GM21390 (cell line): ENCODE measurements around the gene IL31.
"Not testable (repeated sequence)": the region's sequence is repeated elsewhere in the genome, so short reads cannot be mapped to it uniquely, and the experiment has no call there.

ENCODE experiments used
- ATAC-seq: cut with Tn5 transposase; IDR thresholded peaks from one replicate; pipeline ENCODE4 v1.9.1; 2021; ENCODE audit not compliant: unreplicated experiment

IL31 gene

GRCh38 chr12:122194804-122195203 is 20.8 kb upstream of the IL31 start:
- no peak for ATAC-seq

GRCh38 chr12:122192441-122192840 is 18.4 kb upstream of the IL31 start:
- no peak for ATAC-seq

- no peak for ATAC-seq
Observed at GRCh38 chr12:122190842-122191668, 17.0 kb upstream of the IL31 start.

GRCh38 chr12:122189626-122190475 is 15.8 kb upstream of the IL31 start:
- no peak for ATAC-seq

- no peak for ATAC-seq
Observed at GRCh38 chr12:122187466-122187865, 13.4 kb upstream of the IL31 start.

- no peak for ATAC-seq
Observed at GRCh38 chr12:122185494-122186082, 11.6 kb upstream of the IL31 start.

- no peak for ATAC-seq
Observed at GRCh38 chr12:122185079-122185478, 11.1 kb upstream of the IL31 start.

- no peak for ATAC-seq
Observed at GRCh38 chr12:122184517-122184916, 10.5 kb upstream of the IL31 start.

GRCh38 chr12:122183588-122183940 is 9.5 kb upstream of the IL31 start:
- no peak for ATAC-seq

- ATAC-seq = no peak
Observed at GRCh38 chr12:122182887-122183587, 9.0 kb upstream of the IL31 start, which contains the start of gene LRRC43. LRRC43 (plus strand) TSS chr12:122183123; CDS start chr12:122183145, 22 bp downstream.

GRCh38 chr12:122176473-122176872 is 2.5 kb upstream of the IL31 start:
- not testable (repeated sequence) for ATAC-seq

- ATAC-seq = no peak
Observed at GRCh38 chr12:122172262-122172939, 1.6 kb downstream of the IL31 start.

GRCh38 chr12:122171399-122171798 is 2.6 kb downstream of the IL31 start:
- ATAC-seq = no peak

GRCh38 chr12:122168492-122168891 is 5.5 kb downstream of the IL31 start:
- no peak for ATAC-seq

GRCh38 chr12:122167356-122167925 is 6.6 kb downstream of the IL31 start:
- ATAC-seq = no peak

- ATAC-seq = no peak
Observed at GRCh38 chr12:122166422-122167349, 7.3 kb downstream of the IL31 start.

- no peak for ATAC-seq
Observed at GRCh38 chr12:122162976-122163375, 11.0 kb downstream of the IL31 start.

- ATAC-seq = no peak
Observed at GRCh38 chr12:122161682-122162081, 12.3 kb downstream of the IL31 start.

- ATAC-seq = no peak
Observed at GRCh38 chr12:122160761-122161160, 13.3 kb downstream of the IL31 start.
